K562 (cell line): Measurements from ENCODE around the gene MFAP2.

Experiments used
- CREM ChIP-seq: IDR thresholded peaks from 2 replicates; pipeline ENCODE4 v1.6.1; 2014; ENCODE audit warnings: antibody characterized with exemption, low read depth
- E4F1 ChIP-seq: fragments of 250-450 bp; sonication (Bioruptor Pico); IDR thresholded peaks from 2 replicates; pipeline ENCODE4 v1.5.0; 2021; ENCODE audit warnings: mild to moderate bottlenecking, borderline replicate concordance
- PHF8 ChIP-seq: fragments of 200-600 bp; sonication (generic); IDR thresholded peaks from 2 replicates; pipeline ENCODE4 v1.6.1; 2012; ENCODE audit warnings: mixed run types, mild to moderate bottlenecking, inconsistent platforms, low read length, moderate library complexity, borderline replicate concordance
- POLR2AphosphoS2 ChIP-seq: IDR thresholded peaks from 2 replicates; pipeline ENCODE4 v1.6.1; 2012; ENCODE audit warnings: low read length, improper control_type of control experiment
- PRDM10 ChIP-seq: fragments of 450-650 bp; IDR thresholded peaks from 2 replicates; pipeline ENCODE4 v1.6.1; 2018; ENCODE audit not compliant: partially characterized antibody
- RAD21 ChIP-seq, 2 experiments: fragments of 250-450 bp in 1 of 2; fragments of 450-650 bp in 1 of 2; sonication (Bioruptor Pico) in 1 of 2; formaldehyde crosslinking in 1 of 2; IDR thresholded peaks in 1 of 2; conservative IDR thresholded peaks in 1 of 2; 2 replicates each; pipeline versions ENCODE4 v1.4.0 to v1.8.0; 2020 to 2022; ENCODE audit warnings: mild to moderate bottlenecking in 2 of 2, moderate library complexity in 1 of 2
- RFX5 ChIP-seq: IDR thresholded peaks from 2 replicates; pipeline ENCODE4 v1.6.1; 2011; ENCODE audit warnings: low read depth, mild to moderate bottlenecking, improper control_type of control experiment, low read length
- SRF ChIP-seq, 2 experiments: fragments of 250-450, 450-650 bp in 1 of 2; sonication (Bioruptor Pico) in 1 of 2; sonication (generic) in 1 of 2; formaldehyde crosslinking; IDR thresholded peaks; 2 replicates each; pipeline versions ENCODE4 v1.5.0 to v1.5.1; 2020 to 2022; ENCODE audit warnings: mild to moderate bottlenecking in 1 of 2, missing genetic modification reagents in 1 of 2
- ZNF23 ChIP-seq: fragments of 250-450 bp; sonication (Bioruptor Pico); IDR thresholded peaks from 2 replicates; pipeline ENCODE4 v1.4.0; 2020; ENCODE audit warnings: mild to moderate bottlenecking
- ZNF263 ChIP-seq: sonication (generic); formaldehyde crosslinking; IDR thresholded peaks from 2 replicates; pipeline ENCODE4 v1.8.0; 2022; ENCODE audit warnings: mild to moderate bottlenecking, missing genetic modification reagents, borderline replicate concordance
- ZNF436 ChIP-seq: fragments of 250-450, 450-650 bp; sonication (Bioruptor Pico); formaldehyde crosslinking; IDR thresholded peaks from 2 replicates; pipeline ENCODE4 v1.7.0; 2020; ENCODE audit warnings: mild to moderate bottlenecking
- ZNF740 ChIP-seq, 3 experiments: fragments of 200-800 bp in 1 of 3; sonication (Bioruptor generic) in 1 of 3; sonication (generic) in 1 of 3; formaldehyde crosslinking in 1 of 3; IDR thresholded peaks; 2 replicates each; pipeline versions ENCODE4 v1.6.1 to v1.8.0; 2016 to 2022; ENCODE audit warnings: mild to moderate bottlenecking in 2 of 3, missing compliant biosample characterization in 2 of 3, missing genetic modification characterization in 2 of 3, missing genetic modification reagents in 1 of 3

GRCh38 chr1:16980473-16981268 lies at the start of gene MFAP2:
- TF ChIP-seq ZNF23 (CRISPR knock-in tag) (no peak), RAD21 (CRISPR knock-in tag; conservative IDR thresholded peaks at IDR 0.05 in 1 of 2, IDR thresholded peaks at IDR 0.05 in 1 of 2) (no peak), POLR2AphosphoS2 (no peak), PHF8 (no peak), ZNF263 (CRISPR knock-in tag) (no peak), PRDM10 (no peak), ZNF740 (CRISPR knock-in tag; IDR thresholded peaks at IDR 0.05) (no peak), ZNF740 (tag; IDR thresholded peaks at IDR 0.05) (no peak), CREM (no peak), E4F1 (no peak), RFX5 (no peak), ZNF436 (CRISPR knock-in tag) (no peak), SRF (CRISPR knock-in tag; IDR thresholded peaks at IDR 0.05) (no peak)
